IPS-20b (cell line): ENCODE data around the gene RPS6KA3.
A peak's percentile ranks its signal among the peaks of the same experiment; 100 is the strongest.
"Not testable (repeated sequence)": the region's sequence is repeated elsewhere in the genome, so short reads cannot be mapped to it uniquely, and the experiment has no call there.

Experiments
- H3K27ac ChIP-seq: one replicate; pipeline ENCODE4 v1.5.1; 2013; ENCODE audit warnings: low read length
- H3K27me3 ChIP-seq: 2 replicates; pipeline ENCODE4 v1.6.1; 2013; ENCODE audit warnings: mild to moderate bottlenecking, low read length, inconsistent platforms; ENCODE audit not compliant: insufficient read depth
- H3K36me3 ChIP-seq: 2 replicates; pipeline ENCODE4 v1.6.1; 2013; ENCODE audit warnings: low read depth, mild to moderate bottlenecking, inconsistent platforms, low read length, moderate library complexity; ENCODE audit not compliant: insufficient read depth
- H3K4me1 ChIP-seq: 2 replicates; pipeline ENCODE4 v1.6.1; 2013; ENCODE audit warnings: mild to moderate bottlenecking, control low read depth, inconsistent platforms, low read length, moderate library complexity; ENCODE audit not compliant: insufficient read depth
- H3K4me3 ChIP-seq: 2 replicates; pipeline ENCODE4 v1.5.1; 2013; ENCODE audit warnings: mild to moderate bottlenecking, low read length, inconsistent platforms
- H3K9ac ChIP-seq: 2 replicates; pipeline ENCODE4 v1.6.1; 2013; ENCODE audit warnings: low read depth, mild to moderate bottlenecking, inconsistent platforms, low read length, moderate library complexity
- H3K9me3 ChIP-seq: 2 replicates; pipeline ENCODE4 v1.6.1; 2013; ENCODE audit warnings: mild to moderate bottlenecking, low read depth, low read length, inconsistent platforms; ENCODE audit not compliant: insufficient read depth

The RPS6KA3 gene

GRCh38 chrX:20171887-20172286 is 94.8 kb downstream of the RPS6KA3 start:
- Histone ChIP-seq H3K4me3 (no peak overlapping the region), H3K9ac (no peak overlapping the region), H3K27me3 (no peaks in the 10 kb centered on the region), H3K27ac (no peak overlapping the region), H3K4me1 (no peaks in the 10 kb centered on the region), H3K9me3 (no peaks in the 10 kb centered on the region), H3K36me3 (peaks cover 52% of the 10 kb centered on the region)

- H3K36me3 ChIP-seq = peaks cover 20% of the 10 kb centered on the region; the same call in 1 of the 2 replicates
- not testable (repeated sequence) for H3K27me3 ChIP-seq, H3K4me1 ChIP-seq
Measured at GRCh38 chrX:20162516-20162915, 104.2 kb downstream of the RPS6KA3 start.

GRCh38 chrX:20159797-20160385 is 106.8 kb downstream of the RPS6KA3 start:
- Histone ChIP-seq H3K9me3 (no peaks in the 10 kb centered on the region), H3K36me3 (peaks cover 44% of the 10 kb centered on the region), H3K27me3 (no peaks in the 10 kb centered on the region), H3K4me3 (no peak overlapping the region), H3K9ac (no peak overlapping the region), H3K27ac (no peak overlapping the region), H3K4me1 (no peaks in the 10 kb centered on the region)

More at GRCh38 chrX:20162516-20162915, 104.2 kb downstream of the RPS6KA3 start:
- not testable (repeated sequence) for H3K9ac ChIP-seq, H3K9me3 ChIP-seq, H3K27ac ChIP-seq, H3K4me3 ChIP-seq

GRCh38 chrX:20151689-20152088 is 115.0 kb downstream of the RPS6KA3 start:
- Histone ChIP-seq H3K27me3 (no peaks in the 10 kb centered on the region), H3K9me3 (no peaks in the 10 kb centered on the region), H3K36me3 (peaks cover 30% of the 10 kb centered on the region), H3K4me3 (no peak overlapping the region), H3K9ac (no peak overlapping the region), H3K27ac (no peak overlapping the region), H3K4me1 (no peaks in the 10 kb centered on the region)

GRCh38 chrX:20149326-20149725 is 117.4 kb downstream of the RPS6KA3 start:
- H3K27me3 ChIP-seq = no peaks in the 10 kb centered on the region
- H3K4me3 ChIP-seq = no peak overlapping the region
- H3K4me1 ChIP-seq = no peaks in the 10 kb centered on the region
- H3K27ac ChIP-seq = no peak overlapping the region
- H3K9me3 ChIP-seq = no peaks in the 10 kb centered on the region
- no peak overlapping the region for H3K9ac ChIP-seq
- H3K36me3 ChIP-seq = peaks cover 7% of the 10 kb centered on the region; the same call in 1 of the 2 replicates

- Histone ChIP-seq H3K36me3 (0 out of 2 replicates have a peak, but pooled peaks cover 1% of the 10 kb centered on the region), H3K9me3 (no peaks in the 10 kb centered on the region), H3K4me3 (no peak overlapping the region), H3K4me1 (no peaks in the 10 kb centered on the region), H3K27ac (no peak overlapping the region), H3K9ac (no peak overlapping the region), H3K27me3 (no peaks in the 10 kb centered on the region)
Measured at GRCh38 chrX:20147561-20147960, 119.1 kb downstream of the RPS6KA3 start.

GRCh38 chrX:20144491-20144890 is 122.2 kb downstream of the RPS6KA3 start:
- Histone ChIP-seq H3K4me1 (no peaks in the 10 kb centered on the region), H3K36me3 (peaks cover 9% of the 10 kb centered on the region), H3K9ac (no peak overlapping the region), H3K9me3 (no peaks in the 10 kb centered on the region), H3K27me3 (no peaks in the 10 kb centered on the region), H3K27ac (no peak overlapping the region), H3K4me3 (no peak overlapping the region)

- H3K9ac ChIP-seq = no peak overlapping the region
- H3K36me3 ChIP-seq = peaks cover 18% of the 10 kb centered on the region
- H3K4me1 ChIP-seq = peaks cover 3% of the 10 kb centered on the region; the same call in 1 of the 2 replicates
- H3K4me3 ChIP-seq = no peak overlapping the region
- H3K9me3 ChIP-seq = no peaks in the 10 kb centered on the region
- no peaks in the 10 kb centered on the region for H3K27me3 ChIP-seq
- no peak overlapping the region for H3K27ac ChIP-seq
Measured at GRCh38 chrX:20143561-20143960, 123.1 kb downstream of the RPS6KA3 start.

GRCh38 chrX:20143111-20143510 is 123.6 kb downstream of the RPS6KA3 start:
- no peaks in the 10 kb centered on the region for H3K27me3 ChIP-seq
- peaks cover 22% of the 10 kb centered on the region for H3K36me3 ChIP-seq
- H3K9ac ChIP-seq = no peak overlapping the region
- no peaks in the 10 kb centered on the region for H3K9me3 ChIP-seq
- H3K4me1 ChIP-seq = peaks cover 3% of the 10 kb centered on the region; the same call in 1 of the 2 replicates
- H3K27ac ChIP-seq = no peak overlapping the region
- H3K4me3 ChIP-seq = no peak overlapping the region

GRCh38 chrX:20141281-20142220 is 125.2 kb downstream of the RPS6KA3 start, which contains the start of gene EIF1AX:
Gene EIF1AX, minus strand, starts transcription at chrX:20141838. Its CDS starts 198 bp downstream, at chrX:20141640.
- Histone ChIP-seq H3K9me3 (no peaks in the 10 kb centered on the region), H3K4me3 (peak within 1 kb of the TSS; percentile 97), H3K27ac (no peak within 1 kb of the TSS), H3K36me3 (peaks cover 35% of the 10 kb centered on the region), H3K27me3 (no peaks in the 10 kb centered on the region), H3K4me1 (peaks cover 3% of the 10 kb centered on the region; the same call in 1 of the 2 replicates), H3K9ac (peak within 1 kb of the TSS; percentile 95)

GRCh38 chrX:20140420-20140819 is 126.3 kb downstream of the RPS6KA3 start:
- peak overlapping the region; percentile 97 for H3K4me3 ChIP-seq
- no peaks in the 10 kb centered on the region for H3K27me3 ChIP-seq
- no peak overlapping the region for H3K27ac ChIP-seq
- no peaks in the 10 kb centered on the region for H3K9me3 ChIP-seq
- peaks cover 47% of the 10 kb centered on the region for H3K36me3 ChIP-seq
- H3K4me1 ChIP-seq = peaks cover 3% of the 10 kb centered on the region; the same call in 1 of the 2 replicates
- H3K9ac ChIP-seq = peak overlapping the region; percentile 95; the same call in 1 of the 2 replicates
